AG09309 (cell line): ENCODE data around the gene MPEG1.

Experiments used
- DNase-seq: peaks from one replicate; pipeline ENCODE4 v3.0.0-alpha.2; 2010; ENCODE audit warnings: low read depth
- H3K4me3 ChIP-seq: 2 replicates; pipeline ENCODE4 v1.5.1; 2011; ENCODE audit warnings: mild to moderate bottlenecking, low read depth, low read length, moderate library complexity; ENCODE audit not compliant: control insufficient read depth
- TF ChIP-seq, protein P1 (sequence below): IDR thresholded peaks from 2 replicates; pipeline ENCODE4 v1.5.1; 2011; ENCODE audit warnings: mild to moderate bottlenecking, low read depth, low read length, inconsistent platforms; ENCODE audit not compliant: insufficient read depth, control insufficient read depth; ENCODE audit errors: missing control alignments

MPEG1 gene

GRCh38 chr11:59172345-59173079, 40.2 kb downstream of the MPEG1 start:
- TF ChIP-seq, protein P1, sequence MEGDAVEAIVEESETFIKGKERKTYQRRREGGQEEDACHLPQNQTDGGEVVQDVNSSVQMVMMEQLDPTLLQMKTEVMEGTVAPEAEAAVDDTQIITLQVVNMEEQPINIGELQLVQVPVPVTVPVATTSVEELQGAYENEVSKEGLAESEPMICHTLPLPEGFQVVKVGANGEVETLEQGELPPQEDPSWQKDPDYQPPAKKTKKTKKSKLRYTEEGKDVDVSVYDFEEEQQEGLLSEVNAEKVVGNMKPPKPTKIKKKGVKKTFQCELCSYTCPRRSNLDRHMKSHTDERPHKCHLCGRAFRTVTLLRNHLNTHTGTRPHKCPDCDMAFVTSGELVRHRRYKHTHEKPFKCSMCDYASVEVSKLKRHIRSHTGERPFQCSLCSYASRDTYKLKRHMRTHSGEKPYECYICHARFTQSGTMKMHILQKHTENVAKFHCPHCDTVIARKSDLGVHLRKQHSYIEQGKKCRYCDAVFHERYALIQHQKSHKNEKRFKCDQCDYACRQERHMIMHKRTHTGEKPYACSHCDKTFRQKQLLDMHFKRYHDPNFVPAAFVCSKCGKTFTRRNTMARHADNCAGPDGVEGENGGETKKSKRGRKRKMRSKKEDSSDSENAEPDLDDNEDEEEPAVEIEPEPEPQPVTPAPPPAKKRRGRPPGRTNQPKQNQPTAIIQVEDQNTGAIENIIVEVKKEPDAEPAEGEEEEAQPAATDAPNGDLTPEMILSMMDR, result no peak
- no peak for DNase-seq
- peak overlapping the region; percentile 59 for H3K4me3 ChIP-seq

- DNase-seq, result peak; percentile 39
- TF ChIP-seq, protein P1, result peak; percentile 99
- H3K4me3 ChIP-seq, result peak within 1 kb of the TSS; percentile 59
These were observed 41.0 kb downstream of the MPEG1 start, which contains the start of gene DTX4 for GRCh38 chr11:59171508-59172322. Gene DTX4 (plus strand): TSS chr11:59172132. CDS start chr11:59172596, 464 bp downstream.

DNA sequence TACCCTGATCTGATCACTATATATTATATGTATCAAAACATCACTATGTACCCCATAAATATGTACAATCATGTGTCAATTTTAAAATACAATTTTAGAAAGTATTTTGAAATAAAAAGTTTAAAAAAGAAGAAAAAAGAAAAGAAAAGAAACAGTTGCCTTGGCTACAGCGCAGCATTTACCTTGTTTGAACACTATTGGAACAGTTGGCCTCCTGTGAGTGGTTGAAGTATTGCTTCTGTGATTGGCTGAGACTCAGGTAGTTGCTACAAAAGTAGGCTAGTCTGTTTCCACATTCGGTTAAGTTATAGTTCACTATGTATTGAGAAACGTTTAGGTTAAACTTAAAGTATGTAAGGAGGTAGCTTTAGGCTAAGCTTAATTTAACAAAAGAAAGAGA, 48.7 kb downstream of the MPEG1 start:
- H3K4me3 ChIP-seq, result no peak overlapping the region
- TF ChIP-seq, protein P1, result no peak
- DNase-seq, result no peak
